ENCODE results near the gene IL36G. TPM values are rescaled to one million over a fixed set of nuclear protein-coding genes. Genes with fewer than 3 reads are reported as not detected.
A peak's percentile ranks its signal among the peaks of the same experiment; 100 is the strongest.

The IL36G gene
- total RNA-seq, 4 donors from 2014 or later, result 7.3 to 223 (median 7.7) TPM; not detected in 1

DNA sequence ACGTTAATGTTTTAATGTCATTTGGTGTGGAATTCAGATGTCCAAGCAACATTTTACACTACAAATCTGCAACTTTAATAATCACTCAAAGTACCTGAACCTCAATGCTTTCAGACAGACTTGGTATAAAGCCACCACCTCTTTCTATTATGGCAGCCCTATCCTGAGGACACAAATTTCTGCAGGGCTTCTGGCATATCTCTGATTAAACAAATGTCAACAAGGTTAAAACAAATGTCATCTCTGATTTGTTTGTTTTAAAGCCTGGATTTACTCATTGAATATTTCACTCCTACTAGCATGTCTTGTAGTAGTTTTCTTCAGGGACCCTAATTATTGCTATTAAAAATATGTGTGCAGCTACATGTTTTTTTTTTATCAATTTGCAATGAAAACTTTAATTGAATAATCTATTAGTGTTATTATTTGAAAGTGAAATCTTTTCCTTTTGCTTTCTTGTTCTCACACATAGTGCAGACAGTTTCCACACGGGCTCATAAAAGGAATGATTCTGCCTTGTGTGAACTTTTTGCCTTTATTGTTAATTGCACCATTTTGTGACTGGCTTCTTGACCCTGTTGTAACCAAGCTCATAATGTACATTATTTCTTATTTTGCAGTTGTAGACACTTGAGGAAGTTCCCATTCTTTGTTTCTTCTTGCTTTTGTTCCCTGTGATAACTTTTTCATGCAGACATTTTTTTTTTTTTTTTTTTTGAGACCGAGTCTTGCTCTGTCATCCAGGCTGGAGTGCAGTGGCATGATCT, 36.8 kb upstream of the IL36G start:
- TF ChIP-seq POLR2A (IDR thresholded peaks at IDR 0.05), result no peak
- TF ChIP-seq, protein P1, sequence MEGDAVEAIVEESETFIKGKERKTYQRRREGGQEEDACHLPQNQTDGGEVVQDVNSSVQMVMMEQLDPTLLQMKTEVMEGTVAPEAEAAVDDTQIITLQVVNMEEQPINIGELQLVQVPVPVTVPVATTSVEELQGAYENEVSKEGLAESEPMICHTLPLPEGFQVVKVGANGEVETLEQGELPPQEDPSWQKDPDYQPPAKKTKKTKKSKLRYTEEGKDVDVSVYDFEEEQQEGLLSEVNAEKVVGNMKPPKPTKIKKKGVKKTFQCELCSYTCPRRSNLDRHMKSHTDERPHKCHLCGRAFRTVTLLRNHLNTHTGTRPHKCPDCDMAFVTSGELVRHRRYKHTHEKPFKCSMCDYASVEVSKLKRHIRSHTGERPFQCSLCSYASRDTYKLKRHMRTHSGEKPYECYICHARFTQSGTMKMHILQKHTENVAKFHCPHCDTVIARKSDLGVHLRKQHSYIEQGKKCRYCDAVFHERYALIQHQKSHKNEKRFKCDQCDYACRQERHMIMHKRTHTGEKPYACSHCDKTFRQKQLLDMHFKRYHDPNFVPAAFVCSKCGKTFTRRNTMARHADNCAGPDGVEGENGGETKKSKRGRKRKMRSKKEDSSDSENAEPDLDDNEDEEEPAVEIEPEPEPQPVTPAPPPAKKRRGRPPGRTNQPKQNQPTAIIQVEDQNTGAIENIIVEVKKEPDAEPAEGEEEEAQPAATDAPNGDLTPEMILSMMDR (IDR thresholded peaks at IDR 0.05), result no peak
- Histone ChIP-seq H3K9me3 (peaks cover 0 to 10% (median 0%) of the 10 kb centered on the region in 3 donors), H3K27ac (no peak overlapping the region), H3K4me3 (no peak overlapping the region), H3K4me1 (no peaks in the 10 kb centered on the region), H3K27me3 (no peaks in the 10 kb centered on the region), H3K36me3 (no peaks in the 10 kb centered on the region)
- intact Hi-C loops (cut with DNase I), result loop anchor here (5.0 to 10.0 kb wide), 2 partner anchors 194 to 336 kb away; no protein-coding TSS in a partner anchor
- WGBS, 2 donors, result 60 to 64% methylated on average over 2 to 3 of the region's 3 CpGs
- no peak for DNase-seq

DNA sequence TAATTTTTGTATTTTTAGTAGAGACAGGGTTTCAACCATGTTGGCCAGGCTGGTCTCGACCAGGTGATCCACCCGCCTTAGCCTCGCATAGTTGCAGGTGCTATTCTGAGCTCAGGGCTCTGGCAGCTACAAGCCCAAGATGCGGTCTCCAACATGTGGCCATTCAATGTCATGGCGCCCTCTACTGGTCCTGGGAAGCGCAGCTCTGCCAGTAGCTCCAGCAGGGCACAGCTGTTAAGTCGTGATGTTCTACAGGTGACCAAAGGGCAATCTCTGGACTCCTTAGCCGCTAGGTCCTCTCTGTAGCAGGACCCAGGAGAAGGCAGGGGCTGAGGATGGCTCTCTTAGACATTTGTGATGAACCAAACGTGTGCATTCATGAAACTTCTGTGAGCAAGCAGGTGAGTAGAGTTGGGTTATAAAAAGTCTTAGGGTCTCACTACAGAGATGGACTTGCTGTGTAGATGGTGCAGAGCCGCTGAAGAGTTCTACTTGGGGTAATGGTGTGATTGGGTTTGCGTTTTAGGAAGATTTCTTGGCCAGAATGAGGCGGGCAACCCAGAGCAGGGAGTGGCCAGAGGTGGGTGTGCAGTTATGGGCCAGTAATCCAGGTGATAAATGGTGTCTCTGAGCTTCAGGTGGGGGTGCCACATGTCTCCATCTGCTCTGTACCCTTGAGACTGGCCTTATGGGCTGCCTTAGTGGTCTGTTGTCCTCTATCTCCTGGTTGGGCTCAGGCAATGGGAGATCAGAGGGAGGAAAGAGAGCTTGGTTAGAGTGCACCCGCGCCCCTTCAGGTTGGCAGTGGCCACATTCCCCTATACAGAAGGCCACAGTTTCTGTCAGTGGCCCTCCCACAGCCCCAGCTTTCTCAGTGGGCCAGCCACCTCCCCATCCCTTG, 35.8 kb upstream of the IL36G start:
- no peak for DNase-seq
- intact Hi-C loops (cut with DNase I), result loop anchor here (5.0 to 10.0 kb wide), 2 partner anchors 195 to 337 kb away; no protein-coding TSS in a partner anchor
- 16 to 28% methylated on average over 8 to 9 of the region's 14 CpGs for WGBS, 2 donors

DNA sequence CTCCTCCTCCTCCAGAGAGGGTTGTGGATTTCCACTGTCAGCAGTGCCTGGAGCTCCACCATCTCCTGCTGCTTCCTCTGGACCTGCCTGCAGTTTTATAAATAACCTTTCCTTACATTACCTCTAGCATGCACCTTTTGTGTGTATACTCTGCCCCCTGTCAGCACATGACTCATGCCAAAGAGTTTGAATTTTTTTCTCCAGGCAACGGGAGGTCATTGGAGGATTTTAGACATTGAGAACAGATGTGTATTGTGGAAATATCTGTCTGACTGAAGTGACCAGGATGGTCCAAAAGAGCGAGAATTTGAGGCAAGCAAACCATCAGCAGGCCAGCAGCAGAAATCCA, 35.2 kb upstream of the IL36G start:
- intact Hi-C loops (cut with DNase I), result loop anchor here (5.0 to 10.0 kb wide), 2 partner anchors 195 to 338 kb away; no protein-coding TSS in a partner anchor
- DNase-seq, result no peak
- WGBS, 2 donors, result 29 to 42% methylated on average over 2 of the region's 2 CpGs

More for the DNA sequence above, 35.8 kb upstream of the IL36G start:
- H3K4me3 ChIP-seq, result no peak overlapping the region
- no peaks in the 10 kb centered on the region for H3K4me1 ChIP-seq
- no peaks in the 10 kb centered on the region for H3K36me3 ChIP-seq
- H3K9me3 ChIP-seq, result peaks cover 0 to 10% (median 0%) of the 10 kb centered on the region in 3 donors
- H3K27ac ChIP-seq, result no peak overlapping the region
- TF ChIP-seq POLR2A (IDR thresholded peaks at IDR 0.05), result no peak
- TF ChIP-seq, protein P1 (IDR thresholded peaks at IDR 0.05), result peak; percentile 38 to 92 (median 79)
- no peaks in the 10 kb centered on the region for H3K27me3 ChIP-seq

DNA sequence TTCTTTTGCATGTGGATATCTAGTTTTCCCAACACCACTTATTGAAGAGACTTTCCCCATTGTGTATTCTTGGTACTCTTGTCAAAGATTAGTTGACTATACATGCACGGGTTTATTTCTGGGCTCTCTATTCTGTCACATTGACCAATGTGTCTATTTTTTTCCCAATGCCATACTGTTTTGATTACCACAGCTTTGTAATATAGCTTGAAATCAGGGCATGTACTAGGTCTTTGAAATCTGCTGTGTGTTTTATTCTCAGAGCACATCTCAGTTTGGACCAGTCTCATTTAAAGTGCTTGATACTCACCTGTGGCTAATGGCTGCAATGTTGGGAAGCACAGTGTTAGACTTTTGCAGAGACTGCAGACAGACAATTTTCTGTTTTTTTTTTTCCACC, 32.8 kb upstream of the IL36G start:
- H3K36me3 ChIP-seq, result no peaks in the 10 kb centered on the region
- H3K4me3 ChIP-seq, result no peak overlapping the region
- WGBS, 2 donors, result 84 to 89% methylated on average over 1 of the region's 1 CpG
- H3K4me1 ChIP-seq, result no peaks in the 10 kb centered on the region
- intact Hi-C loops (cut with DNase I), result loop anchor here (5.0 to 10.0 kb wide), 2 partner anchors 198 to 340 kb away; no protein-coding TSS in a partner anchor
- TF ChIP-seq, protein P1 (IDR thresholded peaks at IDR 0.05), result no peak
- no peak for TF ChIP-seq POLR2A (IDR thresholded peaks at IDR 0.05)
- peaks cover 0 to 9% (median 0%) of the 10 kb centered on the region in 4 donors for H3K27me3 ChIP-seq
- H3K27ac ChIP-seq, result no peak overlapping the region
- DNase-seq, result no peak
- peaks cover 0 to 10% (median 0%) of the 10 kb centered on the region in 3 donors for H3K9me3 ChIP-seq

More for the DNA sequence above, 35.2 kb upstream of the IL36G start:
- TF ChIP-seq POLR2A (IDR thresholded peaks at IDR 0.05), result no peak
- TF ChIP-seq, protein P1 (IDR thresholded peaks at IDR 0.05), result no peak
- H3K36me3 ChIP-seq, result no peaks in the 10 kb centered on the region
- peaks cover 0 to 10% (median 0%) of the 10 kb centered on the region in 3 donors for H3K9me3 ChIP-seq
- no peak overlapping the region for H3K4me3 ChIP-seq
- H3K4me1 ChIP-seq, result no peaks in the 10 kb centered on the region
- peaks cover 0 to 3% (median 0%) of the 10 kb centered on the region in 4 donors for H3K27me3 ChIP-seq
- H3K27ac ChIP-seq, result no peak overlapping the region
